ENCODE data around the gene MMP20.

- TF ChIP-seq CTCF (IDR thresholded peaks at IDR 0.05) (peak in 4 of 5 experiments; percentile 35 to 50 (median 46)), POLR2A (IDR thresholded peaks at IDR 0.05) (no peak), POLR2AphosphoS5 (IDR thresholded peaks at IDR 0.05) (no peak)
Observed at GRCh38 chr11:102592634-102593581, 32.2 kb downstream of the MMP20 start.
